Measurements from ENCODE around the gene COMMD10.

GRCh38 chr5:116178925-116179324 is 94.1 kb downstream of the COMMD10 start:
- TF ChIP-seq CTCF (IDR thresholded peaks at IDR 0.05) (no peak), POLR2A (IDR thresholded peaks at IDR 0.05) (no peak), EP300 (IDR thresholded peaks at IDR 0.05) (no peak), POLR2AphosphoS5 (IDR thresholded peaks at IDR 0.05) (no peak)

Data from stomach (tissue), 4 donors.